Epithelial cell of prostate (primary cell): ENCODE data around the gene FAF1.
A peak's percentile ranks its signal among the peaks of the same experiment; 100 is the strongest.

Source experiments
- DNase-seq: peaks from one replicate; pipeline ENCODE4 v3.0.0-alpha.2; 2011; ENCODE audit warnings: low read depth, low spot score
- H3K27ac ChIP-seq: fragments of 450-650 bp; 2 replicates; pipeline ENCODE4 v1.5.1; 2017; ENCODE audit warnings: mild to moderate bottlenecking

Gene FAF1

GRCh38 chr1:50665413-50665812 is 294.7 kb downstream of the FAF1 start:
- DNase-seq: no peak
- no peak overlapping the region for H3K27ac ChIP-seq

DNA sequence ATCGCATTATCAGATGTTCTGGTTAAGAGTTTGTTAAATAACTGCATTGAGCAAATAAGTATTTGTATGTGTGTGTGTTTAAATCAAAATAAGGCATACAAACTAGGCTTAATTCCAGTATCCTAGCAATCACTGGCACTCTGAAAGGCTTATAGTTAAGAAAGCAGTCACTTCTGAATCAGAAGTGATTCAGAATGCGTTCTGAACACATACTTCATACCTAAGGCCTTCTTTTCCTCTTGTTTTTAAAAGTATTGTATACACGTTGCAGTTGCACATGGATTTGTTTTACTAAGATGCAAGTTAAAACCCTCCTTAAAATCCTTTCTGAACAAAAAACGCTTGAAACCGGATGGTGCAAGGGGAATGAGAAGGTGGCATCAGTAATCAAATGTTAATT is 298.4 kb downstream of the FAF1 start:
- DNase-seq: no peak
- H3K27ac ChIP-seq: no peak overlapping the region

DNA sequence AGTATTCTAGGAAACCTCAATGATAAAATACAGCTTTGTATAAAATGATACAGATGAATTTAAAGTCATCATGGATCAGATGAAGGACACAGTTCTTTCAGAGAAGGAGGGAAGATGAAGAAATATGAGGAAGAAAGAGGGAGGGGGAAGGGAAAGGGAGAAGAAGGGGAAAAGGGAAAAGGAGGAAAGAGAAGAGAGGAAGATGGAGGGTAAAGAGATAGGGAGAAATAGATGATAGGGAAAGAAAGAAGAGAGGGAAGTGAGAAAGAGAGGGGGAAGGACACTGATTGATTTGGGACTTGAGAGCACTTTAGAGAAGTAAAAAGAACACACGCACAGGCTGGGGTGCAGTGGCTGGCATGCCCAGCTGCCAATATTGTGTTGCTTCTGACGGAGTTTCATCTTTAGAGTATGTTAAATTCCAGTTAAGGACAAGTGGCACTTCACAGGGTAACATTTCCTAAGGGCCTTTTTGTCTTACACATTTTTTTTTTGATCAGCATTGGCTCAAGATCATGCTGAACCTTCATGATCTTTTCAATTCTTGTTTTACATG is 300.9 kb downstream of the FAF1 start:
- no peak overlapping the region for H3K27ac ChIP-seq
- DNase-seq: no peak

- no peak for DNase-seq
- H3K27ac ChIP-seq: no peak overlapping the region
These were observed 301.5 kb downstream of the FAF1 start for GRCh38 chr1:50658459-50659076.

GRCh38 chr1:50656931-50657330 is 303.1 kb downstream of the FAF1 start:
- DNase-seq: no peak
- no peak overlapping the region for H3K27ac ChIP-seq

DNA sequence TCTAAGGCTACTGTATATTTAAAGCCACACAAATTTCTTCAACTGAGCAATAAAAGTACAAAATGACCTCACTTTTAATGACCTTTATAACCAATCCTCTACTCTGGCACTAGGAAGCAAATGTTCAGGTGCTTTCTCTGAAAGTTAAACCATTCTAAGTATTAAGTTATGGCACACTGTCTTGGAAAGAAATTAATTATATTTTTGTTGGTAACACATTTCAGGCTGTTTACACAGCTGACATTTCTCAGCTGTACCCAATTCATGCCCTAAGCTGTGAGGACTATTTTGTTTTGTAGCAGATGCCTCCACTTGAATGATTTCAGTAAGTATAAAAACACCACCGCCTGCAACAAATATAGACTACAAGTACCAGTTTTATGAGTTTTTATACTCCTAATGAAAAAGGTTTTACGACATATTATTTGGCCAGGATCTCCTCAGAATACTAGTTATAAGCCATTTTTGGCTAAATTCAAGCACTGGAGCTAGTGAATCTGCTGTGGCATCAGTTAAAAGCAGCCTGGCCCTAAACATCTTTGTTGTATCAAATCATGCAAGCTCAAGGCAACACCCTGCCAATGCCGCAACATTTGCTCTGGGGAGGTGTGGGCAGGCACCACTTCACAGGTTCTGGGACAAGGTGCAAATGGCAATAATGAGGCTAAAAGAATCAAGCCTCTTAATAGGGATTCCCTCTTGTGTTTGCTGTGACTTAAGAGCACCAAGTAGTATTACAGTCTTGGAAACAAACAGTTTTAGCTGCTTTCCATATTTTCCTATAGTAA is 308.4 kb downstream of the FAF1 start:
- DNase-seq: no peak
- no peak overlapping the region for H3K27ac ChIP-seq

DNA sequence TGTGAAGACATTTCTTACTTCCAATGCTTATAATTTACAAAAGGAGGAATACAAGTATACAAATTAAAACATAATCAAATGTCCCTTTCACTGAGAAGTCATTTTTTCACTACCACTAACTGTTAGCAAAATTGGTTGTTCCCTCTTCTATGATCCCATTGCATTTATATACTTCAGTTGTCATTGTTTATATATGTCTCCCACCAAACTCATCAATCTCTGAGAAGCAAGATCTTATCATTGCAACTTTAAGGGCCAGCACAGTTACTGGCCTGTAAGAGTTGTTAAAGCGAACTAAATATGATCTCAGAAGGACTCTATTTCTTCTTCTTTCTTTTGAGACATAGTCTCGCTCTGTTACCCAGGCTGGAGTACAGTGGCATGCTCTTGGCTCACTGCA is 313.5 kb downstream of the FAF1 start:
- H3K27ac ChIP-seq: no peak overlapping the region
- DNase-seq: no peak

GRCh38 chr1:50645139-50645538 is 314.9 kb downstream of the FAF1 start:
- no peak overlapping the region for H3K27ac ChIP-seq
- DNase-seq: no peak

DNA sequence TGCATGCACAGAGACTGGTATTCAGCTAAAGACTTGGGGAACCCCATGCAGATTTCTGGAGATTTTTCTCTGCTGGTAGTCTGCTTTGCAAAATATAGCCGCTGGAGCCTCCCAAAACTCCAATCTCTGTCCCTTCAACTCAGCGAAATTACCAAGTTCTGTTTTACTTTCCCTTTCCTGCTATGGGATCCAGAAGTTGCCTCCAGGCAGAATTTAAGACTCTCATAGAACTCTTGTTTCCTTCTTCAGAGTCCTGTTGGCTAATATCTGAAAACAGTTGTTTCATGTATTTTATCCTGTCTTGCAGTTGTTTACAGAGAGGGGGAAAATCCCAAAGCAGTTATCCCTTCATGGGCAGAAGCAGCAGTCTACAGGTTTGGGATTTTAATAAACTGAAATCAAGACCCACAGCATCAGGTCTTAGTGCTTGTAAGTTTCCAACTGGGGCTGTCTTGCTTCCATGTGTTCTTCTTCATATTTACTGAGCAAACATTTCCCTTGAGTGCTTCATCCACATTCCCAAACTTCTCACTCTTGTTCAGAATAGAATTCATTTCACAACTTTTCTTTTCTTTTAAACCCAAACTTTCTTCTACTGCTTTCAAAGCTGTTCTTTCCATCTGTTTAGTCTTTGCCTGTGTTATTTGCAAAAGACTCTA is 315.5 kb downstream of the FAF1 start:
- no peak overlapping the region for H3K27ac ChIP-seq
- no peak for DNase-seq

GRCh38 chr1:50637460-50637859 is 322.6 kb downstream of the FAF1 start:
- DNase-seq: no peak

GRCh38 chr1:50634251-50634650 is 325.8 kb downstream of the FAF1 start:
- no peak overlapping the region for H3K27ac ChIP-seq
- DNase-seq: no peak

More at GRCh38 chr1:50637460-50637859, 322.6 kb downstream of the FAF1 start:
- no peak overlapping the region for H3K27ac ChIP-seq

DNA sequence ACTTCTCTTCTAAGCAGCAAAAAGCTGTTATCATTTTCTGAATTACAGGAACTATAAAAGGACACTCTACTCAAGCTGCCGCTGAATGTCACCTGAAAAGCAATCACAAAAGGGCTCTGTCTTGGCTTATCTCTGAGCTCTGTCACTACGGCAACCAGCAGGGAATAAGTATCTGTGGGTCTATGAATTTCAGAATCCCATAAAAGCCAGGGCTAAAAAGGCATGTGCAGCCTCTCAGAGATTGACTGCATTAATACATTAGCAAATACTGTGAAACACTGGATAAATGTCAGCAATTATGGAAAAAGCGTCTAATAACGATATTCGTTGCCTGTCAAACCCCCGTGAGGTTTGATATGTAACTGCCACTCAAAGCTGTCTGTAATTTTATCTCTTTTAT is 326.6 kb downstream of the FAF1 start:
- no peak for DNase-seq
- no peak overlapping the region for H3K27ac ChIP-seq

GRCh38 chr1:50631161-50631560 is 328.9 kb downstream of the FAF1 start:
- H3K27ac ChIP-seq: no peak overlapping the region
- DNase-seq: peak; percentile 8

DNA sequence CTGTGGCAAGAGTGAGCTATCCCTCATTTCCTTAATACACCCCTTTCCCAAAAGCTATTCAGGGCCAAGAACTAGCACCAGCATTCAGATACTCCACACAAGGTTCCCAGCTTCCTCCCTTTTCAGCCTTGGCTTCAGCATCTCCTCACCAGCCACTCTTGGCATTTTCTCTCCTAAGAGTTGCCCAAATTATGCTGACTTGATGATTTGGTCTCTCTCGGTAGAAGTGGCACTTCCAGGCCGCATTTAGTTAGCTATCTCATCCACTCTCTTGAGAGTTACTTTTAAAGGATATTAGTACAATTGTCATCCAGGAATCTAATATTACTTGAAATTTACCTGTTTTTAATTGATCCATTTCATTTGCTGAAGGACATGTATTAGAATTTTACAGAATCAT is 337.8 kb downstream of the FAF1 start:
- no peak for DNase-seq
- H3K27ac ChIP-seq: no peak overlapping the region

DNA sequence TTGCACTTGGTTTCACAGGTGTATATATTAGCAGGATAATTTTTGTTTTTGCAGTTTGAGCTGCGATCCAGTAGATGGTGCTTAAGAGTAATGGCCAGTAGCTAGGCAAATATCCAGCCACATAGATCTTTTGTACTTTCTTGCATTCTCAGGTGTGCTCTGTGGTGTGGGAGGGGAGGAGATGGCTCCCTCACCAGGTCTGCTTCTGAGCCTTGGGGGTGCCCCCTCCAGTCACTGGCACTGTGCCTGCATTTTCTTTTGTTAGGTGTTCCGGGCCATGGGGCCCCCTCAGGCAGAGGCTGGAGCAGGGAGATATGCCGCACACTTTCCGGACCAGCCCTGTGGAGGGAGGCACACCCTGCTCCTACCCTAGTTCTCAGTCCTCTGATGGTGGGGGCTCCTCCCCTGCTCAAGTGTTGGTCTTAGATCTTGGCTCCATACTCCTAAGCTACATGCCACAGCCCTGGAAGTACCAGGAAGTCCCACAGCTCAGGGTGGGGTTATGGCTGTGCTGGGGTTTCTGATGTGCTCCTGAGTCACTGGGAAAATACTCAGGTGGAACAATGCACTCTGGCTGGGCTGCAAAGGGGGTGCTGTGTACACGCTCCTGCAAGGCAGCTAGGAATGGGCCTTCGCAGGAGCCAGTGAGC is 339.3 kb downstream of the FAF1 start:
- DNase-seq: peak; percentile 85
- H3K27ac ChIP-seq: peak overlapping the region; percentile 91

DNA sequence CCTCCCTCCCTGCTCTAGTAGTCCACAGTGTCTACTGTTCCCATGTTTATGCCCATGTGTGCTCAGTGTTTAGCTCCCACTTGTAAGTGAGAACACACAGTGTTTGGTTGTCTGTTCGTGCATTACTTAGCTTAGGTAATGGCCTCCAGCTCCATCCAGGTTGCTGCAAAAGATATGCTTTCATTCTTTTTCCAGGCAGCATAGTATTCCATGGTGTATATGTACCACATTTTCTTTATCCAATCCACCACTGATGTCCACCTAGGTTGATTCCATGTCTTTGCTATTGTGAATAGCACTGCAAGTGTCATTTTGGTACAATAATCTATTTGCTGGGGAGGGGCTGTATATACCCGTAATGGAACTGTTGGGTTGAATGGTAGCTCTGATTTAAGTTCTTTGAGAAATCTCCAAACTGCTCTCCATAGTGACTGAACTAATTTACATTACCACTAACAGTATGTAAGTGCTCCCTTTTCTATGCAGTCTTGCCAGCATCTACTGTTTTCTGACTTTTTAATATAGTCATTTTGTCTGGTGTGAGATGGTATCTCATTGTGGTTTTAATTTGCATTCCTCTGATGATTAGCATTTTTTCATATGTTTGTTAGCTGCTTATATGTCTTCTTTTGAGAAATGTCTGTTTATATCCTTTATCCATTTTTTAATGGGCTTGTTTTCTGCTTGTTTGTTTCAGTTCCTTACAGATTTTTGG is 344.9 kb downstream of the FAF1 start:
- no peak overlapping the region for H3K27ac ChIP-seq
- no peak for DNase-seq

GRCh38 chr1:50611675-50612074 is 348.4 kb downstream of the FAF1 start:
- DNase-seq: no peak
- no peak overlapping the region for H3K27ac ChIP-seq

DNA sequence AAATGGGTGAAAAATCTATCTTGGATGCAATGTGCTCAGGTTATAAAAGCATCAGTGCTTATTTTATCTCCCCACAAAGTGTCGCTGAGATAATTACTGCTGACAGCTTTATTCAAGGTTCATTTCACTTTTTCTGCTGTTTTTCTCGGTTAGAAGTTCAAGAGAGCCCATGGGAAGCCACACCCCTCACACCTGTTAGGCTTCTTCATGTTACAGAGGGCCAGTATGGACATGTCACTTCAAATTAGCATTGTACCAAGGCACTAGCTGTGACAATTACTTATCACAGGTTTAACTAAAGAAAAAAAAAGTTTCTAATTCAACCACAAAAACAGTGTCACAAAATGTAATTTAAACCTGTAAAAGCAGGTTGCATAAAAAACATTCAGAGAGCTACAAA is 349.5 kb downstream of the FAF1 start:
- H3K27ac ChIP-seq: no peak overlapping the region
- DNase-seq: no peak

DNA sequence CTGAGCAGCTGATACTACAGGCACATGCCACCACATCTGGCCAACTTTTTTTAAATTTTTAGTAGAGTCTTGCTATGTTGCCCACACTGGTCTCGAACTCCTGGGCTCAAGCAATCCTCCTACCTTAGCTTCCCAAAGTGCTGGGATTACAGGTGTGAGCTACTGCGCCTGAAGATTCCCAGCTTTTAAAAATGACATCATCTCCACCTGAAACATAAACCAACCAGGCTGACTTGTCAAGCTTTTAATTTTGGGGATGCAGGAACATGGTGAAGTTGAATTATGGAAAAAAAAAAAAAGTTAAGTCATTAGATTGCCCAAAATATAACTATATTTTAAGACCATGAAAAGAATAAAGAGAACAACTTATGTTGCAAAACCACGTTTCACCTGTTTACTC is 350.6 kb downstream of the FAF1 start:
- H3K27ac ChIP-seq: no peak overlapping the region
- no peak for DNase-seq
